Endometrium (tissue), 2 donors: ENCODE measurements around the gene SLC6A13.
"Not testable (repeated sequence)": the region's sequence is repeated elsewhere in the genome, so short reads cannot be mapped to it uniquely, and the experiment has no call there.

Source experiments
- FAIRE-seq: peaks from 2 replicates; lab custom pipeline; 2012; peaks lifted over from hg19 to GRCh38; lab: Jason Lieb, UNC
- donor health status: control.
- donor health status: control.

The SLC6A13 gene

DNA sequence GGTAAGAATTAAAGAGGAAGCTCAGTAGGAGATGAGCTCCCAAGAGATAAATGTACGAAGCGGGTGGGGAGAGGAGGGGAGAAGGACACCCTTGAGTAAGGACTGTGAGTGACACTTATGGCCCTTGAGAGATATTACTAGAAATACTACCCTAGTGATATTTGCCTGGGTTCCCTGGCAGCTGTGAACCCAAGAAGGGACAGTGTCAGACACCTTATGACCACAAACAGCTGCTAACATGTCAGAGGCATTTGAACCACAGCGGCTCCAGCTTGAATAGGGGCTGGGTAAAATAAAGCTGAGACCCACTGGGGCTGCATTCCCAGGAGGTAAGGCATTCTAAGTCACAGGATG is 29.0 kb downstream of the SLC6A13 start:
- FAIRE-seq = no peak

DNA sequence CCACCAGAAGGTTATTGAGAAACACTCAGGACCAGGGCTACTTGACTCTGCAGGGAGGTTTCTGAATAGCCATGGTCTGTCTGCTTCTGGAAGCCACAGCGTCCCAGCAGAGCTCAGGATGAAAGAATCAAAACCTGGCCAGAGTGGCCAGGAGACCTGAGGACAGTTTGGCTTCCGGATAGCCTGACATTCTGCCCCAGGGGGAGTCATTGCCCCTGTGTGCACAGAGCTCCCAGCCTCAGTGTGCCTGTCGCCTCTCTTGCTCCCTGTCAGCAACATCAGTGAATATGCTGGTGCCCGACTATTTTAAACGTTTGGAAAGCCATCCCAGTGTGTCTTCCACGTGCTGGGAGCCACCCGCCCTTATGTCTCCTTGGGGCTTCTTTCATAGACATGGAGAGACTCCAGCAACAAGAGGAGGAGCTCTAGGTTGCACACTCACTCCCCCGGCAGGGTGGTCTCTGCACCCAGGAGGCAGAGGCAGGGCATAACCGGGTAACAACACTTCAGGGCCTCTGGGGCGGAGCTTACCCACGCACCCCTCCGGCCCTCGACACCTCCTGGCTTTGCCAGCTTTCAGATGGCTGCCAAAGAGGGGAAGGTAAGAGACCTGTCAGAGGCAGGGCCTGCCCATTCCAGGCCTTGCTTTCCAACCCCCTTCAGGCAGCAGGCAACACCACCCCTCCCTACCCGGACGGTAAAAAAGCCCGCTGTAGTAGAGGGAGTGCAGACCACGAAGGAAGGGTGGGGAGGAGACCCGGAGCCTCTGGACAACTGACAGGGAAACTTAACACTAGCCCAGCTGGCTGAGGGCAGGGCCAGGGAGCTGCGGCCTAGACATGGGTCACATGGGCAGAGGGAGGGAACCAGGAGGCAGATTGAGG is 29.7 kb downstream of the SLC6A13 start:
- FAIRE-seq = no peak

DNA sequence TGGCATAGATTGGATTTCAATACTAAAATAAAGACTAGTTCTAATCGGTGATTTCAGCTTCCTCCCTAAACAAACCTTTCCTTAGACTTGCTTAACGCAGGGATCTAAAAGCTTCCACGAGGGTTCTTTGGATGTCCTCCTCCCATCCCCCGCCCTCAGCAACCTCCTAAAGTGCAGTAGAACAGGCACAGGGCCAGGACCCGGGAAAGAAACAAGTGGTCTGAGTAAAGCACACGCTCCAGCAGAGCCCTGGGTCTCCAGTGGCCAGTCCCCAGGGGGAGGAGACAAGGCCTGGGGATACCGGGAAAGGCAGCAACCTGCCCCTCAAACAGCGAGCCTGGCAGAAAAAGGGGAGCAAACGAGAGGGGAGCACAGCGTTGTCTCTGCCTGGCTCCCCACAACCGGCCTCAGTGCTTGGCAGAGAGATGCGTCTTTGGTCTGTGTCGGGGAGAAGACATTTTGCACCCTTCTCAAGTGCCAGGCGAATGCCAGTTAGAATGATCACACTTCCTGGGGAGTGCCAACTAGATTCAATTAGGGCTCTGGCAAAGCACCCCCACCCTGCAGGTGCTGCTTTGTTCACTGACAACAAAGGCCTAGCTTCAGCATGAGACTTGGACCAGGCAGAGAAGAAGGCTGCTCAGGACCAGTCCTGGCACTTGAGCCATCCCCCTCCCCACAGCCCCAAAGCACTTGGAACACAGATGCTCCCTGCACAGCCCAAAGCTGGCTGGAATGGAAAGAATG is 31.5 kb downstream of the SLC6A13 start:
- FAIRE-seq = no peak

DNA sequence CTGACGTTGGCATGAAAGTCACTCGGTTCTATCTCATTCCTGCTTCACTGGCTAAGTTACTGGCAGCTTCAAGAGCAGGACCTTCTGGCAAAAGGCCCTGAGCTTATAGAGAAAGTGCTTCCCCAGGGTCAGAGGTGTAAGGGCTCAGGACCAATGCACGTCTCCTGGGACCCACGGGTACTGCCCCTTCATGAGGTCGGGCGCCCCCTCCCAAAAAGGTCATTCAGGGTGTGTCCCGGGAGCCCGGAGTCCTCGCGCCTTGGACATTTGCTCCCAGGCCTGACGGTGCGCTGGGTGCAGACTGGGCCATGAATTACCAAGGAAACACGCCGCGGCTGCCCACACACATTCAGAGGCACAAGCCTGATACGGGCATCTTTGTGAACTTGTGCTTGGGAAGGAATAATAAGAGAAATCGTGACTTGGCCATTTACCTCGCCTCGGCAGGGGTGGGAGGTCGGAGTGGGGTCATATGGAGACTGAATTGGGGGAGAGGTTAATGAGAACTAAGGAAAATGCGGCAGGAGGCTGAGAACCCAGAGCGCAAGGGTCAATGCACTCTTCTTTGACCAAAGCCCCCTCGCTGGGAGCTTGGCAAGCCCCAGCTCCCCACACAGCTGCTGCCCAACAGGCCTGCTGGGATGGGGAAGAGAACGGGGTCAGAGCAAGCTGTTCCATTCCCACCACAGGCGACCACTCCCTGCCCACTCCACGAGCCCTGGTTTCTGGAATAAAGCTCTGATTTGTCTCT is 33.0 kb downstream of the SLC6A13 start:
- no peak for FAIRE-seq

DNA sequence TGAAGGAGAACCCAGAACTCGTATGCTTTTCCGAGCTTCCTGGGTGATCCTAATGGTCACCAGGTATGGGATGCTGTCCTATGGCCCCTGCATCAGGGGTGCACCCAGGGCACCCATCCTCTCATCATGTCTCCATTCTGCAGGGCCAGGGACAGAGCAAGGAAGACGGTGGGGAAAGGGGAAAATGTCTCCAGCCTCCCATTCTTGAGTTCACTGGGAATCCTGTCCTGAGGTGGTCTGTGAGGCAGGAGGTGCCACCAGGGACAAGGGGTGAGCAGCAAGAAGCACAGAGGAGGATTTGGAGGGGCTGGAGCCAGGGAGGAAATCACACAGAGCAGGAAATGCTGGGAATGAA is 33.8 kb downstream of the SLC6A13 start:
- no peak for FAIRE-seq

DNA sequence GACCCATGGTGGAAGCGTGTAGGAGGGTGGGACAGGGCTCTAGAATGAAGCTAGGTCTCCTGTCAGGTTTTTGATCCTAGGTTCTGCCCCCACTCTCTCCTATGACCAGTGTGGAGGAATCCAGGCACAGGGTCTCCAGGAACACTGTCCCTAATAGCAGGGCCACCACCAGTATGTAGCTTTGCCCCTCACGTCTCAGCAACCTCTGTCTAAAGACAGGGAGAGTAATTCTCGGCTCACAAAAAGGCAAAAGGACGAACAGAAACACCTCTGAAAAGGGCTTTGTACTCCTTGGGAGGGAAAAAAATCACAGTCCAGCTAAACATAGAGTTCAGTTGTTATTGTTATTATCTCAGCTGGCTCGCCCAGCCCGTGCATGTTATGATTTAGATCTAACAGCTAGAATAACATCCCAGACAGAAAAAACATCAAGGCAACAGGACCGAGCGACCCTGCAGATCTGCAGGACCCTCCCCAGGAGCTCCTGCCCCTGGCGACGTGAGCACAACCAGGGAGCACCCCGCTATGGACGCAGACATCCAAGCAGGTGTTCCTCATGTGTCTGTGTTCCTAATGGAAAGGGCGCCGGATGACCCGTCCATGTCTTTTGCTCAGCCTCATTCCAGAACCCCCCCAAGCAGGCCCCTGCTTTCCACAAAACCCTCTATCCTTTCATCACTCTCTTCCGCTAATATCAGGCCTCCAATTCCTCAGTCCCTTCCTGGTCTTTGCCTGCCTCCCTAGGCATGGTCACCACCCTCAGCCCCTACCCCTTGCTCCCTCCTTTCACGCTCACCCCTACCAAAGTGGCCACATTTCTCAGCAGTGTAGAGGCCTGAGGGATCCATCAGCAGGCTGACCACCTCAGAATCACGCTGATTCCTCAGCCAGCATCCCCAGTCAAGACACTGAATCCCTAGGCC is 34.5 kb downstream of the SLC6A13 start:
- no peak for FAIRE-seq

DNA sequence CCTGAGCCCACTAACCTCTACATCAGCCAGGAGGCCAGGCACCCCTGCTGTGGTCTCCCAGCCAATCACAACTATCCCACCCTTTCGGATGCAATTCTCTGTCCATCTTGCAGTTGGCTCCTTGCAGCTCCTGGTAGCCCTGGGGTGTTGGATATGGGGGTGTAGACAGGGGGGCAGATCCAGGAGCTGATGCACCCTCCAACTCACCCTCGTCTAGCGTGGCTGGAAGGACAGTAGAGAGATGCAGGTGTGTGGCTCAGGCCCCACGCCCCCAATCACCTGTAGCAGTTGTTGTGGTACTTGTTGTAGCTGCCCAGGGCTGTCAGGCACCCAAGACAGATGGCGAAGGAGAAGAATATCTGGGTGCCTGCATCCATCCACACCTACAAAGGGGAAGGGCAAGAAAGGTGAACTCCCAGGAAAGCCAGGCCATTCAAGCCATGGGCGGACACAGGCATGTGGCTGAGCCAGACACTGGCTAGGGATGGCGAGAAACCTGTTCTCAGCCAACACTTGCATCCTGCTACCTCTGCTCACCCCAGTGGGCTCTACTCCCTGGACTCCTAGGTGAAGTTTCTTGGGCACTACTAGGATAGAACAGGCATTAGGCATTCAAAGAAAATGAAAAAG is 35.2 kb downstream of the SLC6A13 start:
- FAIRE-seq = no peak

DNA sequence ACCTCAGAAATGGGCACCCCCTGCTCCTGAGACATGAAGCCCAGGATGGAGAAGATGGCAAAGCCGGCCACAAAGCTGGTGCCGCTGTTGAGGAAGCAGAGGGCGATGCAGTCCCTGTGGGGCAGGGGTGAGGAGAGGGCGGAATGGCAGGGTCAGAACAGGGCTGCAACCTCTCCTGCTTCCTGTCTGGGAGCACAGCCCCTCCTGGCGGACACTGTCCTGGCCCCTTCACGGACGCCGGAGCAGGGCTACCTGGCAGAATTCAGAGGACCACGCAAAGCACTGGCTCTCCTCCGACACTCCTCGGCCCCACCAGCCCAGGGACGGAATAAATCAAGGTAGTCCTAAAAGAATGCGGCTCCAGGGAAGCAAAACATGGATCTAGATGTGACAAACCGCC is 36.2 kb downstream of the SLC6A13 start:
- no peak for FAIRE-seq

DNA sequence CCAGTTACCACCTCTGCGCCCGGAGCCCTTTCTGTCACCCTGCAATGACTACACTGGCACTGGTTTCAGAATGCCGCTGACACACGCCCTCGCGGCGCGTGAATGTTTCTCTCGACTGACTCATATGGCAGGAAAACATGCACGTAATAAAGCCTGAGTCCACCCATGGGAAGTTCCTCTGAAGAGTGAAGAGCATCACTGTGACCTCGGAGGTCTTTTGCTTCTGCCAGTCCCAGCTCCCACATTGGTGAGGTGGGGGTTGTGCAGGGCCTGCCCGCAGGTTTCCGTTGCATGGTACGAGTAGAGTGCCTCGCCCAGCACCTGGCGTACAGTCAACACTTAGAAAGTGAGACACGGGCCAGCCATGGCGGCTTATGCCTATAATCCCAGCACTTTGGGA is 37.6 kb downstream of the SLC6A13 start:
- FAIRE-seq = no peak

DNA sequence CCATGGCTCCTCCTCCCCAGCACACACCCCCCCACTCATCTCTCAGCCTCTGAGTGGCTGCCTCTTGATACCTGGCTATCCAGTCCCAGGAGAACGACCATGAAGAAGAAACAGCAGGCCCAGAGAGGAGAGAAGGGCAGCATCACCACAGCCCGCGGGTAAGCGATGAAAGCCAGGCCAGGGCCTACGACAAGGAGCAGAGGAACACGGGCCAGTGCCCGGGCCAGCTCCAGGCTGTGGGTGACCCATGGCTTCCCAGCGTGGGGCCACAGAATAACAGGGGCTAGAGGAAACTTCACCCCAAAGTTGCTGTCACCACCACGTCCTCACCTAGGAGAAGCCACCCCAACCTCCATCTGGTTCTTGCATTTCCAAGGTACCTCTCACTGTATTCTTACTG is 38.3 kb downstream of the SLC6A13 start:
- FAIRE-seq = no peak

DNA sequence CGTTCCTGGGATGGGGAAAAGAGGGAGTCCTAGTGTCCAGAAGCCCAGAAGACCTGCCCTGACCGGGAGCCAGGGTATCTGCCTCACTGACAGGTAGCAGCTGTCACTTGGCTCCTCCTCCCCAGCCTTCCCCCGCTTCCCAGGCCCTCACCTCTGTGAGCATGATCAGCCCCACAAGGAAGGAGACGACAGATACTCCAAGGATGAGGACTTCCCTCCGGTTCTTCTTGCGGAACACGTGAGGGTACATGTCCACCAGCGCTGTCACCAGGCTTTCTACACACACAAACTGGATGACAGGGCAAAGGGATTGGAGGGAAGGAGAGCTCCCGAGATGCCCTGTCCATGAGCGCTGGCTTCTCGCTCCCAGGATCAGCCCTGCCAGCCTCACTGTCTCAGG is 38.8 kb downstream of the SLC6A13 start:
- FAIRE-seq = no peak

DNA sequence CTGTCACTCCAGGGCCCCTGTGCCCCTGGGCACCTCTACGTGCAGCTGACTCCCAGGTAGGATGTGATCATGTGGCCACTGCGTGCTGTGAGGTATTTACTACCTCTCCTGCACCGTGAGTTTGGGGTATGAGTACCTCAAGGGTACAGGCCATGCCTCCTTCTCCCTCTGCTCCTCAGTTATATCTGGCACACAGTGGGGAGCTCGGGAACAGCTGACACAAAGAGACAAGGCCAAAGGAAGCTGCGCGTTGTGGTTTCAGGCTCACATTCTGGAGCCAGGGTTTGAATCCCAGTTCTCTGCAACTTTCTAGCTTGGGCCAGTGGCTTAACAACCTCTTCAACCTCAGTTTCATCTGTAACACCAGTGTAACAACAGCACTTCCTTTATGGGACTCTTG is 40.9 kb downstream of the SLC6A13 start:
- no peak for FAIRE-seq

DNA sequence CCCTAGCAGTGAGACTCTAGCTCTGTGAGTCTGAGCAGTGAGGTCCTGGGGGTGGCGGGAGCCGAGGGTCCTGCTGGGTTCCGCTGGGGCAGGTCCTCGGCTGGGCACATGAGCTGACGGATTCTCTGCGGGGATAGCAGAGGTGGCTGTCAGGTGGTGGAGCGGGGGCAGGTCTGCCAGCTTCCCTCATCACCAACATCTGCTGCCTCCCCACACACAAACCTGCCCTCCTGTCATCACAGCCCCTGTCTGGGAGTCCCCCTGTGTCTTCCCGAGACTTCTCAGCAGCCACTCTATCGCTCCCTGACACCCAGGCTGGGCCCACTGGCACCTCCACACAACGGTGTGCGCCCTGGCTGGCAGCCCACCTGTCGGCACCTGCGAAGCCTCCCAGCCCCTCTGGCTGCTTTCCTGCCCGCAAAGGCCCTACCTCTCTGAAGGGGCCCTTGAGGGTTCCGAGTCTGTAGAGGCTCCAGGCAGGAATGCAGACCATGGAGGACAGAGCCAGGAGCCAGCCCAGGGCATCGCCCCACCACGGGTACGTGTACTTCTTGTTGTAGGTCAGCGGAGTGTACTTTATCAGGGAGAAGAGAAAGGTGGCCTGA is 41.6 kb downstream of the SLC6A13 start:
- no peak for FAIRE-seq

DNA sequence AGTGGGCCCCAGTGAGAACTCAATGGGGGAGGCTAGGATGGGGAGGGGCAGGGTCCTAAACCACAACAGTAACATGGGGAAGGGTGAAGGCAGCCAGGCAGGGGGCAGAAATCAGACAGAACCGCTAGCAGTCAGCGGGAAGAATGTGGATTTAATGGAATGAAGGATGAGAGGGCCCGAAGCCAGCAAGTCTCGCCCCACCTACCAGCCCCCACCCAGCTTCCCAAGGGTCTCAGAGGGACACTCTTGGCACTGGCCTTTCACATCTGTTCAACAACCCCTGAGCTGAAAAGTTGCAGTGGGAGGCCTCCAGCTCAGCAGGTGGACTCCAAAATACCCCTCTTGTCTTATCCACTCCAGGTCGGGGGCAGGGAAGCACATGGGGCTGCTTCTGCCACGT is 42.1 kb downstream of the SLC6A13 start:
- FAIRE-seq = no peak

DNA sequence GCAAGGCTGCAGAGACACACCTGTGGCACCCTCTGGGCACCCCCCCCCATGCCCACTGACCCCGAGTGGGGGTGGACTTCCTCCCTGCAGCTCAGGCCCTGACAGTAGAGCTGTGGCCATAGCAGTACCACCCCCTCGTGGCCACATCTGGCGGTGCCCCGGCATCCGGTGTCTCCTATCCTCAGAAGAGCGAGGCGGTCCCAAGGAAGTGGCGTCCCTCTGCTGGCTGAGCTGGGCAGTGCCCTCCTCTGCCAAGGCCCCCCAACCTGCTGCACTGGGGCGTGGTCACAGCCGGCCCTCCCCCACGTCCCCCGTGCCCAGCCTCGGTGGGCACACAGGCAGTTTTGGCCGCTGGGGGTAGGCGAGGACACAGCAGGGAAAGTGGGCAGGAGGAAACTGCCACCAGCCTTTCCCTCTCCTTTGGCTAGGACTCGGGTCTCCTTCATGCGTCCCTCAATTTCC is 42.7 kb downstream of the SLC6A13 start:
- no peak for FAIRE-seq

DNA sequence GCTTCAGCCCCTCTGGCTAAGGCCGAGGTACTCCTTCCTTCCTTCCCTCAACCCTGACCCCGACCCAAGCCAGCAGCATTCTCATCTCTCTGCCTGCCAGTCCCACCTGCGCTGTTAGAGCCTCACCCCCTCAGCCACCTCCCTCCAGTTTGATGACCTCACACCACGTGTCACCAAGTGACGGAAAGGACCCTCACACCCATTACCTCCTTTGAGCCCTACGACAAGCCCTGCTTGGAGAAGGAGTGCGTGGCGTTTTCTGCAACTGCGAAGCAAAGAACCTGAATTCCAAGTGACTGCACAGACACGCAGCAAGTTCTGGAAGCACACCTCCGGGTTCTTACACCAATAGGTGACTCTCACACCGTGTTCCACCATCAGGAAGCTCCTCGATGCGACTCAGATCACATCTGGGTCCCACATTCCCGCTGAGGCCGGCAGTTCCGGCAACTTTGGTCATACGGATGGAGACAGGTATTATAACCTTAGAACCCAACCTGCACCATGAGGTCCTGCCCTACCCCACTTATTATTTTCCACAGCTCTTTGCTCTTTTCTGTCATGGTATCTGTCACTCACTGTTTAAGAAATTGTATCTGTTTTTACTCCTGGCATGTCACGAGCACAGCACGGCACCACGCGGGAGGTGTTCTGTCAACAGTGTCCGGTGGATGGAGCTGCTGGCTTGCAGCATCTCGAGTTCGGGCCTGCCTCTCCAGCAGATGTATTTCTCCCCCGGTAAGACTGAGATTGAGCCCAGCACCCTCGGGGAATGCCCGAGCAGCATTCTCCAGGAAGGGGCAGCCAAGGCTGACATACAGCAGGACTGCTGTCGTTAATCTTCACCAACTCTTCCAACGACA is 43.7 kb downstream of the SLC6A13 start:
- FAIRE-seq = no peak

DNA sequence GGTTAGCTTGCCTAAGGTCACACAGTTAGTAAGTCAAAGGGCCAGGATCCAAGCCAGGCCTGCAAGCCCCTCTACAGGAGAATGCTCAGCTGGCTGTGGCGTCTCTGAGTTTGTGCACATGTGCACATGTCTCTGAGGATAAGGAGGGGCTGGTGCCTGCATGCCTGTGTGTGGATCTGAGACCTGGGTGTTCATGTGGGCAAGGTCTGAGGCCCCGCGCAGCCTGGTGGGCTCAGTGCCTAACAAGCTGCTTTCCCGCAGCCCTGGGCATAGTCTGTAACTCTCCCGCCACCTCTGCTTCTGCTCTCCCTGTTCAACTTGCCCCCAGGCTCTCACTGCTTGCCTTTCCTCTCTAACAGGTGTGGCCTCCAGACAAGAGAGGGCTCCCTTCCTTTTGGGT is 44.4 kb downstream of the SLC6A13 start:
- no peak for FAIRE-seq

DNA sequence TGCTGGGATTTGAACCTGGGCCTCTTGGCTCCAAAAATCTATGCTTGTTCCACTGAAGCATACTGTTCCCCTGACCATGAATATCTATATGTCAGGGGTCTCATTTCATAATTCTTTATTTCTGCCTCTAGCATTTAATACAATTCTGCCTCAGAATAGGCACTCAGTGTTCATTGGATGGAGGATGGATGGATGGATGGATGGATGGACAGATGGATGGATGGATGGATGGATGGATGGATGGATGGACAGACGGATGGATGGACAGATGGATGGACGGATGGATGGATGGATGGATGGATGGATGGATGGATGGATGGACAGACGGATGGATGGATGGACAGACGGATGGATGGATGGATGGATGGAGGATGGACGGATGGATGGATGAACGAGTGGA is 45.6 kb downstream of the SLC6A13 start:
- not testable (repeated sequence) for FAIRE-seq

DNA sequence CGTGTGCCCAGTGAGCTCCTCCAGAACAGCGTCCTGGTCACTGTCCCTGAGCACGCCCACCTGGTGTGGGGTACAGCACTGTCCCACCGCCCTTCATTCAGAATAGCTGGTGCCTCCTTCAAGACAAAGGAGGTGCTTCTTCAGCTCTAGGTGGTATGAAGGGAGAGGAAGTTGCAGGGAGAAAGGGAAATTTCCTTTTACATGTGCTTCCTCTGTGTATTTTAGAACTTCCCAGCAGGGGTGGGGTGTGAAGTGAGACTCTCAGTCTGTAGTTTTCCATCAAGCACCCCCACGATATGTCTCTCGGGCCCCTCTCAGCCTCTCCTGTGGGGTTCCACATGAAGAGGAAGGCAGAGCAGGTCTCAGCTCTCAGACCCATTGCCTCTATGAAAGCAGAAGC is 47.5 kb downstream of the SLC6A13 start:
- no peak for FAIRE-seq
